Measurements from ENCODE around the gene FTH1.

GRCh38 chr11:61918251-61918937 lies 49.0 kb downstream of the FTH1 start:
- no peak for TF ChIP-seq CTCF (conservative IDR thresholded peaks at IDR 0.05; ENCODE audit: low read length)
- no peak for TF ChIP-seq EZH2phosphoT487 (IDR thresholded peaks at IDR 0.05; ENCODE audit: borderline replicate concordance)

Measured in Loucy (cell line).